B cell (primary cell): Measurements from ENCODE around the gene CERK. TPM values are rescaled to one million over a fixed set of nuclear protein-coding genes. Genes with fewer than 3 reads are reported as not detected.
A peak's percentile ranks its signal among the peaks of the same experiment; 100 is the strongest.

Experiments
- ATAC-seq: fragments of 200-7000 bp; cut with Tn5 transposase; one replicate; pipeline ENCODE4 v1.10.0; 2021; ENCODE audit warnings: low read depth, mild to moderate bottlenecking, moderate number of reproducible peaks, moderate library complexity
- CTCF ChIA-PET: fragments of 350-600 bp; sonication (Branson Sonifier 250); formaldehyde crosslinking; loops from one replicate; lab custom pipeline; 2021; ENCODE audit warnings: antibody characterized with exemption, inconsistent platforms; lab: Charles Lee
- POLR2A ChIA-PET: fragments of 350-600 bp; sonication (Branson Sonifier 250); formaldehyde crosslinking; loops from one replicate; lab custom pipeline; 2021; ENCODE audit warnings: antibody characterized with exemption; lab: Charles Lee
- DNase-seq: peaks from one replicate; pipeline ENCODE4 v3.0.0; 2013
- H2AFZ ChIP-seq: 2 replicates; pipeline ENCODE4 v1.6.1; 2012; ENCODE audit warnings: mild to moderate bottlenecking, low read depth, low read length; ENCODE audit not compliant: insufficient read depth, poor library complexity, severe bottlenecking
- H3K27ac ChIP-seq, 2 donors: 1 replicate in 1 of 2; 2 replicates in 1 of 2; pipeline ENCODE4 v1.5.1; 2012 to 2013; ENCODE audit warnings: low read length in 2 of 2, mild to moderate bottlenecking in 2 of 2, moderate library complexity in 1 of 2
- H3K27me3 ChIP-seq, 4 experiments: fragments of 200-600 bp in 1 of 4; sonication (generic) in 1 of 4; replicated peaks in 1 of 4; 1 replicate in 2 of 4; 2 replicates in 2 of 4; pipeline versions ENCODE4 v1.6.1 to v1.7.0; 2013 to 2016; ENCODE audit warnings: low read length in 3 of 4, mild to moderate bottlenecking in 2 of 4, mixed read lengths in 1 of 4, moderate library complexity in 1 of 4; ENCODE audit not compliant: insufficient read depth in 4 of 4, control insufficient read depth in 3 of 4; ENCODE audit errors: control extremely low read depth in 1 of 4
- H3K36me3 ChIP-seq, 2 experiments: replicated peaks in 1 of 2; 1 replicate in 1 of 2; 2 replicates in 1 of 2; pipeline versions ENCODE4 v1.6.1 to v1.7.1; 2013; ENCODE audit warnings: low read length in 1 of 2; ENCODE audit not compliant: insufficient read depth in 2 of 2, control insufficient read depth in 1 of 2; ENCODE audit errors: control extremely low read depth in 1 of 2, extremely low read depth in 1 of 2
- H3K4me1 ChIP-seq, 2 donors: fragments of 200-600 bp in 1 of 2; sonication (generic) in 1 of 2; 1 replicate in 1 of 2; 2 replicates in 1 of 2; pipeline versions ENCODE4 v1.5.1 to v1.6.1; 2013 to 2017; ENCODE audit warnings: low read length in 2 of 2; ENCODE audit not compliant: control insufficient read depth in 2 of 2, insufficient read depth in 2 of 2
- H3K4me2 ChIP-seq: replicated peaks from 2 replicates; pipeline ENCODE3; 2012; ENCODE audit warnings: mild to moderate bottlenecking, low read depth, low read length; ENCODE audit not compliant: poor library complexity, severe bottlenecking
- H3K4me3 ChIP-seq, 5 experiments: fragments of 200-600 bp in 1 of 5; sonication (generic) in 1 of 5; 1 replicate in 3 of 5; 2 replicates in 2 of 5; pipeline versions ENCODE4 v1.5.1 to v1.7.0; 2011 to 2016; ENCODE audit warnings: low read length in 4 of 5, mild to moderate bottlenecking in 4 of 5, low read depth in 2 of 5, control low read depth in 1 of 5, moderate library complexity in 1 of 5; ENCODE audit not compliant: insufficient read depth in 1 of 5; ENCODE audit errors: control extremely low read depth in 1 of 5, extremely low read depth in 1 of 5
- H3K79me2 ChIP-seq: fragments of 200-600 bp; sonication (generic); one replicate; pipeline ENCODE4 v1.6.0; 2016; ENCODE audit warnings: low read length; ENCODE audit not compliant: control insufficient read depth, insufficient read depth
- H3K9ac ChIP-seq: fragments of 200-600 bp; sonication (generic); 2 replicates; pipeline ENCODE4 v1.6.1; 2017; ENCODE audit warnings: mild to moderate bottlenecking, low read length, moderate library complexity
- H3K9me3 ChIP-seq, 3 donors: one replicate each; pipeline versions ENCODE4 v1.6.1 to v1.7.1; 2013; ENCODE audit warnings: low read length in 2 of 3; ENCODE audit not compliant: control insufficient read depth in 2 of 3, insufficient read depth in 1 of 3; ENCODE audit errors: control extremely low read depth in 1 of 3
- H4K20me1 ChIP-seq: 2 replicates; pipeline ENCODE4 v1.6.0; 2012; ENCODE audit warnings: mild to moderate bottlenecking, low read length; ENCODE audit not compliant: insufficient read depth, control insufficient read depth, poor library complexity, severe bottlenecking
- H3K27ac Mint-ChIP-seq: one replicate; pipeline ENCODE4 v1.8.0; 2021; ENCODE audit warnings: mixed read lengths
- H3K27me3 Mint-ChIP-seq: one replicate; pipeline ENCODE4 v1.8.0; 2021; ENCODE audit warnings: mixed read lengths
- H3K4me1 Mint-ChIP-seq: one replicate; pipeline ENCODE4 v1.8.0; 2021; ENCODE audit warnings: mixed read lengths
- H3K4me3 Mint-ChIP-seq: one replicate; pipeline ENCODE4 v1.8.0; 2021; ENCODE audit warnings: mixed read lengths
- H3K9me3 Mint-ChIP-seq: one replicate; pipeline ENCODE4 v1.8.0; 2022; ENCODE audit warnings: mixed read lengths; ENCODE audit not compliant: insufficient read depth
- CTCF ChIP-seq: fragments of 200-600 bp; IDR thresholded peaks from one replicate; pipeline ENCODE4 v1.8.0; 2022; ENCODE audit warnings: antibody characterized with exemption, mild to moderate bottlenecking
- EZH2 ChIP-seq: IDR thresholded peaks from 2 replicates; pipeline ENCODE4 v1.6.1; 2012; ENCODE audit warnings: borderline replicate concordance, low read depth, mild to moderate bottlenecking, moderate library complexity, low read length; ENCODE audit not compliant: insufficient read depth, poor library complexity, severe bottlenecking
- whole genome bisulfite sequencing: methylation state at CpG from one replicate; pipeline ENCODE4 v1.1.5; 2013; ENCODE audit warnings: missing lambda C conversion rate; ENCODE audit not compliant: insufficient coverage; 5-methylcytosine and 5-hydroxymethylcytosine counted together
- intact Hi-C: fragments of 100-400 bp; cut with micrococcal nuclease; formaldehyde crosslinking; loops from one replicate; pipeline ENCODE4 v1.10.0; 2022
- polyA minus RNA-seq: library from RNA; depleted of rRNA, polyadenylated mRNA; stranded (reverse); fragments of >200 nt; gene quantifications from 2 replicates; pipeline ENCODE4 v1.2.3, GENCODE V29; 2012
- polyA plus RNA-seq: library from polyadenylated mRNA; depleted of rRNA; stranded (reverse); fragments of >200 nt; gene quantifications from 2 replicates; pipeline ENCODE4 v1.2.3, GENCODE V29; 2012
- total RNA-seq, 2 donors: library from RNA; stranded (reverse); fragments of 120-200 nt in 1 of 2; gene quantifications; 1 replicate in 1 of 2; 2 replicates in 1 of 2; pipeline versions ENCODE4 v1.2.3 to v1.2.4, GENCODE V29; 2013 to 2022

CERK gene
- total RNA-seq (48.3 and 55.9 TPM in 2 replicates), polyA plus RNA-seq (23.2 and 30.1 TPM in 2 replicates), polyA minus RNA-seq (21.3 and 24.1 TPM in 2 replicates)
- total RNA-seq (2013), result 26.8 TPM

- POLR2A ChIA-PET, result interaction anchor here (0.6 to 1.6 kb wide), 3 partner anchors 25 to 64 kb away, joined by 3 to 6 read pairs (median 4); partner anchors contain the start of gene TBC1D22A
Observed at GRCh38 chr22:46737976-46738646, at the start of gene CERK. TSS of gene CERK (minus strand) at chr22:46738252. CDS start at chr22:46738148, 104 bp downstream.

More at GRCh38 chr22:46737976-46738646, at the start of gene CERK:
- Histone ChIP-seq H3K4me1 (peaks cover 49 to 51% of the 10 kb centered on the region in 2 donors), H3K36me3 (no peaks in the 10 kb centered on the region), H4K20me1 (peaks cover 56% of the 10 kb centered on the region), H3K4me2 (peak within 1 kb of the TSS; percentile 95), H3K9ac (peak within 1 kb of the TSS; percentile 74), H3K79me2 (peaks cover 32% of the 10 kb centered on the region), H3K27me3 (peaks cover 0 to 3% (median 0%) of the 10 kb centered on the region in 4 experiments), H3K27ac (peak within 1 kb of the TSS; percentile 20 to 54), H2AFZ (peak within 1 kb of the TSS; percentile 72), H3K4me3 (peak within 1 kb of the TSS; percentile 49 to 82 (median 67)), H3K9me3 (peaks cover 0 to 10% (median 0%) of the 10 kb centered on the region in 3 donors)
- Mint-ChIP-seq H3K4me3 (peak within 1 kb of the TSS; percentile 98), H3K4me1 (peaks cover 40% of the 10 kb centered on the region), H3K9me3 (no peaks in the 10 kb centered on the region), H3K27ac (peak within 1 kb of the TSS; percentile 93), H3K27me3 (no peaks in the 10 kb centered on the region)
- intact Hi-C loops, result loop anchor here (5.0 kb wide), 1 partner anchor 161 kb away; no protein-coding TSS in a partner anchor
- peak; percentile 67 for DNase-seq
- TF ChIP-seq CTCF (no peak), EZH2 (no peak)
- CTCF ChIA-PET, result interaction anchor here (0.6 to 6.3 kb wide), 10 partner anchors 12 to 175 kb away, joined by 3 to 87 read pairs (median 5); partner anchors contain the start of gene TBC1D22A
- ATAC-seq, result peak; percentile 53
- WGBS, result under 1% methylated on average over 82 of the region's 99 CpGs
